HUES6 (cell line): Measurements from ENCODE around the gene NFKBIA.

ENCODE experiments used
- H3K27ac ChIP-seq: 2 replicates; pipeline ENCODE4 v1.7.0; 2013; ENCODE audit warnings: low read depth, mild to moderate bottlenecking, low read length, inconsistent platforms
- H3K27me3 ChIP-seq: 2 replicates; pipeline ENCODE4 v1.6.1; 2013; ENCODE audit warnings: low read length; ENCODE audit not compliant: control insufficient read depth, insufficient read depth
- H3K36me3 ChIP-seq: 2 replicates; pipeline ENCODE4 v1.6.1; 2013; ENCODE audit warnings: low read length; ENCODE audit not compliant: control insufficient read depth, insufficient read depth
- H3K4me1 ChIP-seq: 2 replicates; pipeline ENCODE4 v1.6.1; 2013; ENCODE audit warnings: low read length; ENCODE audit not compliant: control insufficient read depth, insufficient read depth
- H3K4me3 ChIP-seq: 2 replicates; pipeline ENCODE4 v1.5.1; 2013; ENCODE audit warnings: low read depth, low read length
- H3K9ac ChIP-seq: one replicate; pipeline ENCODE4 v1.6.1; 2013; ENCODE audit warnings: mild to moderate bottlenecking, low read length
- H3K9me3 ChIP-seq: 2 replicates; pipeline ENCODE4 v1.6.1; 2013; ENCODE audit warnings: low read depth, low read length; ENCODE audit not compliant: control insufficient read depth, insufficient read depth

The NFKBIA gene

GRCh38 chr14:35425850-35426249 is 21.3 kb upstream of the NFKBIA start:
- Histone ChIP-seq H3K9ac (no peak overlapping the region), H3K36me3 (no peaks in the 10 kb centered on the region), H3K27ac (no peak overlapping the region), H3K9me3 (peaks cover 8% of the 10 kb centered on the region; the same call in 1 of the 2 replicates), H3K4me3 (no peak overlapping the region), H3K4me1 (no peaks in the 10 kb centered on the region), H3K27me3 (no peaks in the 10 kb centered on the region)

GRCh38 chr14:35423621-35424020 is 19.1 kb upstream of the NFKBIA start:
- Histone ChIP-seq H3K9ac (no peak overlapping the region), H3K4me3 (no peak overlapping the region), H3K27me3 (no peaks in the 10 kb centered on the region), H3K27ac (no peak overlapping the region), H3K4me1 (no peaks in the 10 kb centered on the region), H3K9me3 (peaks cover 8% of the 10 kb centered on the region; the same call in 1 of the 2 replicates), H3K36me3 (no peaks in the 10 kb centered on the region)

GRCh38 chr14:35420036-35420811 is 15.7 kb upstream of the NFKBIA start:
- Histone ChIP-seq H3K9me3 (peaks cover 8% of the 10 kb centered on the region; the same call in 1 of the 2 replicates), H3K9ac (no peak overlapping the region), H3K36me3 (no peaks in the 10 kb centered on the region), H3K27me3 (no peaks in the 10 kb centered on the region), H3K4me3 (no peak overlapping the region), H3K4me1 (peaks cover 8% of the 10 kb centered on the region), H3K27ac (no peak overlapping the region)

- Histone ChIP-seq H3K36me3 (no peaks in the 10 kb centered on the region), H3K4me3 (no peak overlapping the region), H3K9ac (no peak overlapping the region), H3K27ac (no peak overlapping the region), H3K27me3 (no peaks in the 10 kb centered on the region), H3K9me3 (peaks cover 5% of the 10 kb centered on the region; the same call in 1 of the 2 replicates), H3K4me1 (peaks cover 11% of the 10 kb centered on the region)
Measured at GRCh38 chr14:35419429-35419841, 14.9 kb upstream of the NFKBIA start.

GRCh38 chr14:35418093-35418492 is 13.5 kb upstream of the NFKBIA start:
- H3K27ac ChIP-seq: no peak overlapping the region
- H3K4me3 ChIP-seq: no peak overlapping the region
- no peaks in the 10 kb centered on the region for H3K36me3 ChIP-seq
- no peak overlapping the region for H3K9ac ChIP-seq
- peaks cover 14% of the 10 kb centered on the region for H3K4me1 ChIP-seq
- H3K9me3 ChIP-seq: no peaks in the 10 kb centered on the region
- H3K27me3 ChIP-seq: no peaks in the 10 kb centered on the region

GRCh38 chr14:35416108-35416750 is 11.7 kb upstream of the NFKBIA start:
- no peak overlapping the region for H3K4me3 ChIP-seq
- no peaks in the 10 kb centered on the region for H3K36me3 ChIP-seq
- H3K27ac ChIP-seq: no peak overlapping the region
- no peak overlapping the region for H3K9ac ChIP-seq
- no peaks in the 10 kb centered on the region for H3K9me3 ChIP-seq
- peaks cover 16% of the 10 kb centered on the region for H3K4me1 ChIP-seq
- no peaks in the 10 kb centered on the region for H3K27me3 ChIP-seq

GRCh38 chr14:35414365-35414764 is 9.8 kb upstream of the NFKBIA start:
- Histone ChIP-seq H3K4me3 (no peak overlapping the region), H3K9me3 (no peaks in the 10 kb centered on the region), H3K27me3 (no peaks in the 10 kb centered on the region), H3K4me1 (peaks cover 16% of the 10 kb centered on the region), H3K27ac (no peak overlapping the region), H3K36me3 (no peaks in the 10 kb centered on the region), H3K9ac (no peak overlapping the region)

- Histone ChIP-seq H3K9me3 (no peaks in the 10 kb centered on the region), H3K27me3 (no peaks in the 10 kb centered on the region), H3K4me1 (peaks cover 16% of the 10 kb centered on the region), H3K4me3 (no peak overlapping the region), H3K36me3 (no peaks in the 10 kb centered on the region), H3K9ac (no peak overlapping the region), H3K27ac (no peak overlapping the region)
Measured at GRCh38 chr14:35412272-35413056, 7.9 kb upstream of the NFKBIA start.

- Histone ChIP-seq H3K9me3 (no peaks in the 10 kb centered on the region), H3K4me3 (no peak overlapping the region), H3K9ac (no peak overlapping the region), H3K4me1 (peaks cover 18% of the 10 kb centered on the region), H3K27me3 (no peaks in the 10 kb centered on the region), H3K36me3 (no peaks in the 10 kb centered on the region), H3K27ac (no peak overlapping the region)
Measured at GRCh38 chr14:35410858-35411257, 6.3 kb upstream of the NFKBIA start.

- no peaks in the 10 kb centered on the region for H3K36me3 ChIP-seq
- no peaks in the 10 kb centered on the region for H3K27me3 ChIP-seq
Measured at GRCh38 chr14:35409595-35409994, 5.0 kb upstream of the NFKBIA start.

GRCh38 chr14:35408026-35408425 is 3.5 kb upstream of the NFKBIA start:
- no peak overlapping the region for H3K4me3 ChIP-seq
- no peak overlapping the region for H3K27ac ChIP-seq
- H3K4me1 ChIP-seq: peaks cover 21% of the 10 kb centered on the region
- H3K9ac ChIP-seq: no peak overlapping the region
- H3K36me3 ChIP-seq: peaks cover 7% of the 10 kb centered on the region
- H3K27me3 ChIP-seq: no peaks in the 10 kb centered on the region
- H3K9me3 ChIP-seq: no peaks in the 10 kb centered on the region

More at GRCh38 chr14:35409595-35409994, 5.0 kb upstream of the NFKBIA start:
- Histone ChIP-seq H3K4me1 (peaks cover 20% of the 10 kb centered on the region), H3K4me3 (no peak overlapping the region), H3K27ac (no peak overlapping the region), H3K9ac (no peak overlapping the region), H3K9me3 (no peaks in the 10 kb centered on the region)
